Measurements from ENCODE around the gene OCA2.

OCA2 gene

GRCh38 chr15:27871078-27871901, 227.8 kb downstream of the OCA2 start:
- Histone ChIP-seq H4K20me1 (ENCODE audit: insufficient read depth, low read length, poor library complexity, severe bottlenecking) (no peaks in the 10 kb centered on the region), H3K4me1 (ENCODE audit: insufficient read depth, low read length, poor library complexity, severe bottlenecking) (no peaks in the 10 kb centered on the region), H3K4me2 (ENCODE audit: low read depth, low read length, poor library complexity, severe bottlenecking) (no peak overlapping the region), H3K79me2 (ENCODE audit: insufficient read depth, low read length) (no peaks in the 10 kb centered on the region), H3F3A (ENCODE audit: low read depth) (no peaks in the 10 kb centered on the region; the same call in 1 of the 2 replicates), H2AFZ (ENCODE audit: low read length) (no peak overlapping the region), H3K9ac (ENCODE audit: low read depth, low read length, poor library complexity, severe bottlenecking) (no peak overlapping the region), H3K36me3 (ENCODE audit: insufficient read depth, low read length) (no peaks in the 10 kb centered on the region), H3K9me3 (ENCODE audit: insufficient read depth, low read depth, low read length) (no peaks in the 10 kb centered on the region), H3K4me3 (ENCODE audit: low read length, poor library complexity, severe bottlenecking) (no peak overlapping the region), H3K9me2 (replicated peaks; ENCODE audit: low read depth, low read length) (no peaks in the 10 kb centered on the region), H3K27me3 (ENCODE audit: insufficient read depth, low read length, poor library complexity, severe bottlenecking) (no peaks in the 10 kb centered on the region)
- TF ChIP-seq EZH2phosphoT487 (IDR thresholded peaks at IDR 0.05; ENCODE audit: borderline replicate concordance) = no peak
- TF ChIP-seq, protein P1, sequence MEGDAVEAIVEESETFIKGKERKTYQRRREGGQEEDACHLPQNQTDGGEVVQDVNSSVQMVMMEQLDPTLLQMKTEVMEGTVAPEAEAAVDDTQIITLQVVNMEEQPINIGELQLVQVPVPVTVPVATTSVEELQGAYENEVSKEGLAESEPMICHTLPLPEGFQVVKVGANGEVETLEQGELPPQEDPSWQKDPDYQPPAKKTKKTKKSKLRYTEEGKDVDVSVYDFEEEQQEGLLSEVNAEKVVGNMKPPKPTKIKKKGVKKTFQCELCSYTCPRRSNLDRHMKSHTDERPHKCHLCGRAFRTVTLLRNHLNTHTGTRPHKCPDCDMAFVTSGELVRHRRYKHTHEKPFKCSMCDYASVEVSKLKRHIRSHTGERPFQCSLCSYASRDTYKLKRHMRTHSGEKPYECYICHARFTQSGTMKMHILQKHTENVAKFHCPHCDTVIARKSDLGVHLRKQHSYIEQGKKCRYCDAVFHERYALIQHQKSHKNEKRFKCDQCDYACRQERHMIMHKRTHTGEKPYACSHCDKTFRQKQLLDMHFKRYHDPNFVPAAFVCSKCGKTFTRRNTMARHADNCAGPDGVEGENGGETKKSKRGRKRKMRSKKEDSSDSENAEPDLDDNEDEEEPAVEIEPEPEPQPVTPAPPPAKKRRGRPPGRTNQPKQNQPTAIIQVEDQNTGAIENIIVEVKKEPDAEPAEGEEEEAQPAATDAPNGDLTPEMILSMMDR (conservative IDR thresholded peaks at IDR 0.05; ENCODE audit: low read length) = no peak

- H3K4me1 ChIP-seq (ENCODE audit: insufficient read depth, low read length, poor library complexity, severe bottlenecking) = no peaks in the 10 kb centered on the region
- H3K9ac ChIP-seq (ENCODE audit: low read depth, low read length, poor library complexity, severe bottlenecking) = no peak overlapping the region
- H3K4me2 ChIP-seq (ENCODE audit: low read depth, low read length, poor library complexity, severe bottlenecking) = no peak overlapping the region
- H3K9me3 ChIP-seq (ENCODE audit: insufficient read depth, low read depth, low read length) = no peaks in the 10 kb centered on the region
- no peaks in the 10 kb centered on the region for H3K36me3 ChIP-seq (ENCODE audit: insufficient read depth, low read length)
- H3K9me2 ChIP-seq (replicated peaks; ENCODE audit: low read depth, low read length) = no peaks in the 10 kb centered on the region
- H2AFZ ChIP-seq (ENCODE audit: low read length) = no peak overlapping the region
- H4K20me1 ChIP-seq (ENCODE audit: insufficient read depth, low read length, poor library complexity, severe bottlenecking) = no peaks in the 10 kb centered on the region
- no peak overlapping the region for H3K4me3 ChIP-seq (ENCODE audit: low read length, poor library complexity, severe bottlenecking)
- H3K79me2 ChIP-seq (ENCODE audit: insufficient read depth, low read length) = no peaks in the 10 kb centered on the region
- no peak for TF ChIP-seq EZH2phosphoT487 (IDR thresholded peaks at IDR 0.05; ENCODE audit: borderline replicate concordance)
- TF ChIP-seq, protein P1 (conservative IDR thresholded peaks at IDR 0.05; ENCODE audit: low read length) = no peak
- no peaks in the 10 kb centered on the region for H3F3A ChIP-seq (ENCODE audit: low read depth)
- no peaks in the 10 kb centered on the region for H3K27me3 ChIP-seq (ENCODE audit: insufficient read depth, low read length, poor library complexity, severe bottlenecking)
Measured at GRCh38 chr15:27870320-27870719, 228.8 kb downstream of the OCA2 start.

GRCh38 chr15:27869697-27870281, 229.3 kb downstream of the OCA2 start:
- Histone ChIP-seq H3K4me1 (ENCODE audit: insufficient read depth, low read length, poor library complexity, severe bottlenecking) (no peaks in the 10 kb centered on the region), H3K9me2 (replicated peaks; ENCODE audit: low read depth, low read length) (no peaks in the 10 kb centered on the region), H3K9ac (ENCODE audit: low read depth, low read length, poor library complexity, severe bottlenecking) (no peak overlapping the region), H2AFZ (ENCODE audit: low read length) (no peak overlapping the region), H3K4me2 (ENCODE audit: low read depth, low read length, poor library complexity, severe bottlenecking) (no peak overlapping the region), H3K36me3 (ENCODE audit: insufficient read depth, low read length) (no peaks in the 10 kb centered on the region), H3K27me3 (ENCODE audit: insufficient read depth, low read length, poor library complexity, severe bottlenecking) (no peaks in the 10 kb centered on the region), H3K4me3 (ENCODE audit: low read length, poor library complexity, severe bottlenecking) (no peak overlapping the region), H3F3A (ENCODE audit: low read depth) (no peaks in the 10 kb centered on the region), H4K20me1 (ENCODE audit: insufficient read depth, low read length, poor library complexity, severe bottlenecking) (no peaks in the 10 kb centered on the region), H3K9me3 (ENCODE audit: insufficient read depth, low read depth, low read length) (no peaks in the 10 kb centered on the region), H3K79me2 (ENCODE audit: insufficient read depth, low read length) (no peaks in the 10 kb centered on the region)
- TF ChIP-seq, protein P1 (conservative IDR thresholded peaks at IDR 0.05; ENCODE audit: low read length) = no peak
- TF ChIP-seq EZH2phosphoT487 (IDR thresholded peaks at IDR 0.05; ENCODE audit: borderline replicate concordance) = no peak

Measured in Loucy (cell line).